Fibroblast of lung (primary cell): ENCODE results near the gene RMND5A. TPM values are rescaled to one million over a fixed set of nuclear protein-coding genes. Genes with fewer than 3 reads are reported as not detected.
A peak's percentile ranks its signal among the peaks of the same experiment; 100 is the strongest.

Experiments
- DNase-seq, 2 donors: peaks; one replicate each; pipeline versions ENCODE4 v3.0.0 to v3.0.0-alpha.2; 2010; ENCODE audit warnings: low read depth in 2 of 2
- H2AFZ ChIP-seq: 2 replicates; pipeline ENCODE4 v1.5.1; 2012; ENCODE audit warnings: low read length, control low read depth, inconsistent platforms
- H3K27ac ChIP-seq: 2 replicates; pipeline ENCODE4 v1.5.1; 2011; ENCODE audit warnings: low read length, control low read depth; ENCODE audit not compliant: insufficient read depth
- H3K27me3 ChIP-seq: 2 replicates; pipeline ENCODE4 v1.5.1; 2011; ENCODE audit warnings: mild to moderate bottlenecking, low read length; ENCODE audit not compliant: control insufficient read depth, insufficient read depth
- H3K36me3 ChIP-seq: 2 replicates; pipeline ENCODE4 v1.5.1; 2011; ENCODE audit warnings: low read length; ENCODE audit not compliant: control insufficient read depth, insufficient read depth
- H3K4me1 ChIP-seq: 2 replicates; pipeline ENCODE4 v1.5.1; 2011; ENCODE audit warnings: low read length; ENCODE audit not compliant: control insufficient read depth, insufficient read depth; ENCODE audit errors: extremely low read depth
- H3K4me2 ChIP-seq: 2 replicates; pipeline ENCODE4 v1.5.1; 2011; ENCODE audit warnings: low read length, control low read depth; ENCODE audit not compliant: insufficient read depth; ENCODE audit errors: extremely low read depth
- H3K4me3 ChIP-seq, 4 experiments: fragments of 200-600 bp in 1 of 4; sonication (generic) in 1 of 4; replicated peaks in 1 of 4; 2 replicates each; pipeline ENCODE4 v1.5.1; 2011 to 2016; ENCODE audit warnings: low read length in 4 of 4, low read depth in 3 of 4, mild to moderate bottlenecking in 3 of 4, control low read depth in 2 of 4, inconsistent platforms in 1 of 4, mixed read lengths in 1 of 4; ENCODE audit not compliant: insufficient read depth in 1 of 4; ENCODE audit errors: control extremely low read depth in 1 of 4
- H3K79me2 ChIP-seq: 2 replicates; pipeline ENCODE4 v1.5.1; 2012; ENCODE audit warnings: mild to moderate bottlenecking, low read length, inconsistent platforms; ENCODE audit not compliant: control insufficient read depth, insufficient read depth
- H3K9ac ChIP-seq: 2 replicates; pipeline ENCODE4 v1.5.1; 2011; ENCODE audit warnings: mild to moderate bottlenecking, low read length, control low read depth; ENCODE audit not compliant: insufficient read depth
- H3K9me3 ChIP-seq: 2 replicates; pipeline ENCODE4 v1.5.1; 2012; ENCODE audit warnings: low read depth, low read length; ENCODE audit not compliant: control insufficient read depth, insufficient read depth
- H4K20me1 ChIP-seq: 2 replicates; pipeline ENCODE4 v1.5.1; 2011; ENCODE audit warnings: low read length; ENCODE audit not compliant: control insufficient read depth, insufficient read depth; ENCODE audit errors: extremely low read depth
- CTCF ChIP-seq, 2 donors: IDR thresholded peaks in 1 of 2; conservative IDR thresholded peaks in 1 of 2; 1 replicate in 1 of 2; 2 replicates in 1 of 2; pipeline ENCODE4 v1.5.1; 2011 to 2012; ENCODE audit warnings: low read length in 2 of 2, control low read depth in 1 of 2, inconsistent platforms in 1 of 2, low read depth in 1 of 2, mild to moderate bottlenecking in 1 of 2
- EZH2 ChIP-seq: IDR thresholded peaks from 2 replicates; pipeline ENCODE4 v1.5.1; 2012; ENCODE audit warnings: low read length, control low read depth, mild to moderate bottlenecking; ENCODE audit errors: missing control alignments
- polyA plus RNA-seq, 2 donors: library from polyadenylated mRNA; depleted of rRNA in 1 of 2; stranded (reverse) in 1 of 2; unstranded in 1 of 2; fragments of >200 nt; gene quantifications; 2 replicates each; pipeline ENCODE4 v1.2.1, GENCODE V29; 2011 to 2012; ENCODE audit warnings: missing spikeins in 1 of 2
- total RNA-seq: library from RNA; depleted of rRNA; stranded (reverse); fragments of >200 nt; gene quantifications from 2 replicates; pipeline ENCODE4 v1.2.1, GENCODE V29; 2014

Gene RMND5A
- total and polyA plus RNA-seq, 2 donors (not counting 1 experiment from before 2014, with no cell fraction given), result 7.5 to 17.3 TPM

- peak in 1 of 2 donors; percentile 29 for DNase-seq
- TF ChIP-seq EZH2 (no peak), CTCF (conservative IDR thresholded peaks at IDR 0.05 in 1 of 2, IDR thresholded peaks at IDR 0.05 in 1 of 2; ENCODE audit: low read depth in 1 of 2, low read length in 2 of 2) (no peak)
- Histone ChIP-seq H4K20me1 (peaks cover 1% of the 10 kb centered on the region), H3K27me3 (no peaks in the 10 kb centered on the region), H3K36me3 (no peaks in the 10 kb centered on the region), H3K4me2 (no peak overlapping the region), H3K9ac (no peak overlapping the region), H3K27ac (no peak overlapping the region), H3K4me1 (no peaks in the 10 kb centered on the region), H3K9me3 (no peaks in the 10 kb centered on the region), H3K79me2 (no peaks in the 10 kb centered on the region), H2AFZ (no peak overlapping the region), H3K4me3 (no peak overlapping the region)
These were observed 24.9 kb upstream of the RMND5A start for GRCh38 chr2:86695053-86695691.

DNA sequence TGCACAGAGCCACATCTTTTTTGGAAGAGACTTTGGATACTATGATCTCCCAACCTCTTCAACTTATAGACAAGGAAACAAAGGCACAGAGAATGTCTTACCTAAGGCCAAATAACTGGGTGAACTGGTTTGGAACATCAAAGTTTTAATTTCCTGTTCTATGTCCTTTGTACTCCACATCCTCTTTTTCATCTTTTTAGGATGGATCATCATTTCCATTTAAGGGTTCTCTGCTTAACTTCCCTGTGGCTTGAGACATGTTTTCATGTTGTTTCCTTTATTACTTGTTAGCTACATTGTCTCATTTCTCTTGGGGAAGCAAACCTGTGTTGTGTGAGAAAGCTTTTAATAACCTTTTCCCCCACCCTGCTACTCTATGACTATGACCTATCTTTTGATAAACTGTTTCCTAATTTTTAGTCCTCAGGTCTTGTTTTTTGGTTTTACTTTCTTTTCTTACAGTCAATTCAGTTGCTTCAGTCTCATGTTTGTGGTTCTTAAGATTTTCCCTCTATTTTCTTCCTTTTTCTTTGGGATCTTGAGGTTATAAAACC, 22.5 kb upstream of the RMND5A start:
- Histone ChIP-seq H3K4me1 (no peaks in the 10 kb centered on the region), H3K4me3 (no peak overlapping the region), H3K36me3 (no peaks in the 10 kb centered on the region), H3K27me3 (no peaks in the 10 kb centered on the region), H3K79me2 (no peaks in the 10 kb centered on the region), H3K9ac (no peak overlapping the region), H3K4me2 (no peak overlapping the region), H3K9me3 (no peaks in the 10 kb centered on the region), H2AFZ (no peak overlapping the region), H4K20me1 (no peaks in the 10 kb centered on the region), H3K27ac (no peak overlapping the region)
- TF ChIP-seq CTCF (conservative IDR thresholded peaks at IDR 0.05 in 1 of 2, IDR thresholded peaks at IDR 0.05 in 1 of 2; ENCODE audit: low read depth in 1 of 2, low read length in 2 of 2) (no peak), EZH2 (no peak)
- no peak for DNase-seq

- no peak overlapping the region for H3K9ac ChIP-seq
- no peaks in the 10 kb centered on the region for H3K79me2 ChIP-seq
- no peaks in the 10 kb centered on the region for H4K20me1 ChIP-seq
- no peaks in the 10 kb centered on the region for H3K36me3 ChIP-seq
- H3K4me3 ChIP-seq, result no peak overlapping the region
- H3K4me2 ChIP-seq, result no peak overlapping the region
- no peaks in the 10 kb centered on the region for H3K27me3 ChIP-seq
- no peaks in the 10 kb centered on the region for H3K9me3 ChIP-seq
- H3K4me1 ChIP-seq, result no peaks in the 10 kb centered on the region
- no peak for TF ChIP-seq EZH2
- no peak for TF ChIP-seq CTCF (conservative IDR thresholded peaks at IDR 0.05 in 1 of 2, IDR thresholded peaks at IDR 0.05 in 1 of 2; ENCODE audit: low read depth in 1 of 2, low read length in 2 of 2)
- H2AFZ ChIP-seq, result no peak overlapping the region
- DNase-seq, result peak in 1 of 2 donors; percentile 2
- no peak overlapping the region for H3K27ac ChIP-seq
These were observed 19.4 kb upstream of the RMND5A start for GRCh38 chr2:86700690-86701089.
